WI38 (cell line): ENCODE results near the gene SEPTIN5.

Source experiments
- H3K4me3 ChIP-seq: 2 replicates; pipeline ENCODE4 v1.5.1; 2011; ENCODE audit warnings: low read depth, mild to moderate bottlenecking, control low read depth, low read length
- CTCF ChIP-seq: IDR thresholded peaks from 2 replicates; pipeline ENCODE4 v1.5.1; 2012; ENCODE audit warnings: low read depth, mild to moderate bottlenecking, control low read depth, low read length

Gene SEPTIN5

GRCh38 chr22:19760058-19760950, 46.0 kb downstream of the SEPTIN5 start, which contains the start of gene TBX1:
TSS of gene TBX1 (plus strand) at chr22:19760778. CDS start at chr22:19760844, 66 bp downstream.
- TF ChIP-seq CTCF, result no peak
- no peak within 1 kb of the TSS for H3K4me3 ChIP-seq

DNA sequence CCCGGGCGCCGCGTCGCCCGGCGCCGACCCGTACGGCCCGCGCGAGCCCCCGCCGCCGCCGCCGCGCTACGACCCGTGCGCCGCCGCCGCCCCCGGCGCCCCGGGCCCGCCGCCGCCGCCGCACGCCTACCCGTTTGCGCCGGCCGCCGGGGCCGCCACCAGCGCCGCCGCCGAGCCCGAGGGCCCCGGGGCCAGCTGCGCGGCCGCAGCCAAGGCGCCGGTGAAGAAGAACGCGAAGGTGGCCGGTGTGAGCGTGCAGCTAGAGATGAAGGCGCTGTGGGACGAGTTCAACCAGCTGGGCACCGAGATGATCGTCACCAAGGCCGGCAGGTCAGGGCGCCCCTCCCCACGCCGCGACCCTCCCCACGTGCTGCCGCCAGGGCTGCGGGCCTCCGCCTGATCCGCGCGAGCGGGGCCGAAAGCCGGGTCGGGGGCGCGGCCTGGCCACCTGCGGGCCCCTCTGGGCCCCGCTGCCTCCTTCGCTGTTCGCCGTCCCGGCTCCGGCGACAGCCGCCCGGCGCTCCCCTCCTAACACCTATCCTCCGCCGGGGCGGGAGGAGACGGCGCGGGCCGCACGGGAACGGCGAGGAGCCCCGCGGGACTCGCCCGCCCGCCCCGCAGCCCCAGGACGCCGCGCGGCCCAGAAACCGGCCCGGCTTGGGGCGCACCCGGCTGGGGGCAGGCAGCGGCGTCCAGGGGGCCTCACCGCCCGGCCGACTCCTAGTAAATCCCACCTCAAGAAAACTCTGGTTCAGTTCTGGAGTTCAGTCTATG, 46.8 kb downstream of the SEPTIN5 start:
- no peak for TF ChIP-seq CTCF
- H3K4me3 ChIP-seq, result no peak overlapping the region

GRCh38 chr22:19761725-19762567, 47.6 kb downstream of the SEPTIN5 start:
- no peak overlapping the region for H3K4me3 ChIP-seq
- no peak for TF ChIP-seq CTCF

- no peak for TF ChIP-seq CTCF
- no peak overlapping the region for H3K4me3 ChIP-seq
These were observed 48.5 kb downstream of the SEPTIN5 start for GRCh38 chr22:19762568-19763457.

- no peak for TF ChIP-seq CTCF
- H3K4me3 ChIP-seq, result no peak overlapping the region
These were observed 49.4 kb downstream of the SEPTIN5 start for GRCh38 chr22:19763458-19764298.

GRCh38 chr22:19764299-19764593, 49.9 kb downstream of the SEPTIN5 start:
- no peak for TF ChIP-seq CTCF
- no peak overlapping the region for H3K4me3 ChIP-seq
